Measurements from ENCODE around the gene HSPA14.
A peak's percentile ranks its signal among the peaks of the same experiment; 100 is the strongest.
"Not testable (repeated sequence)": the region's sequence is repeated elsewhere in the genome, so short reads cannot be mapped to it uniquely, and the experiment has no call there.

HSPA14 gene

DNA sequence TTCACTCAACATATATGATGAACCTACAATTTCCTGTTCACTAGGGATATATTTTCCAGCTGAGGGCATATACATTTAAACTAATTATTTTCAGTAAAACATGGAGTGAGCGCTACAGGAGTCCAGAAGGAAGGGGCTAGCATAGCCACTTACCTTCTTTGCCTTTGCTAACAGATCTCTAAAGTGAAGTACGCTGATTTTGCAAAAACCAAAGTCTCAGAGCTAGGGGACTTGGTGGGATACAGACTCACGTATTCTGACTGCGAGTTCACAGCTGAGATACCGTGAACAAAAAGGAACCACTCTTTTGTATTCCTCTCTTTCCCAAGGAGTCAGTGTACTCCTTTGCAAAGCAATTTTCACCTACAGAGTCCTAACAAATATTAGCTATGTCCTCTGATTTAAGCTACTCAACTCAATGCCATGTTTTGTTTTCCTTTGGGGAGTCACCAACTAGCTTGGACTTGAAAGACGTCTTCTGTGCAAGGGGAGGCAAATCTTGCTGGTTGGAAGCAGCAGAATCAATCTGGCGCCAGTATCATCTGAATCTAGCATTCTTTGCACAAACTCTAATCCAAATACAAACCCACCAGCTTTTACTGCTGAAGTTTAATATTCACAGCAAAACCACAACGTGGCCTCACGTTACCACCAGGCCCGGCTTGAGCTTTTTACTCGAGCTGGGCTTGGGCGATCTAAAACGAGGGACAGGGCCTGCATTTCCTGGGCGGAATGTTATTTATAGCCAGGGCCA lies 926 bp upstream of the HSPA14 start:
- no peak for DNase-seq

DNA sequence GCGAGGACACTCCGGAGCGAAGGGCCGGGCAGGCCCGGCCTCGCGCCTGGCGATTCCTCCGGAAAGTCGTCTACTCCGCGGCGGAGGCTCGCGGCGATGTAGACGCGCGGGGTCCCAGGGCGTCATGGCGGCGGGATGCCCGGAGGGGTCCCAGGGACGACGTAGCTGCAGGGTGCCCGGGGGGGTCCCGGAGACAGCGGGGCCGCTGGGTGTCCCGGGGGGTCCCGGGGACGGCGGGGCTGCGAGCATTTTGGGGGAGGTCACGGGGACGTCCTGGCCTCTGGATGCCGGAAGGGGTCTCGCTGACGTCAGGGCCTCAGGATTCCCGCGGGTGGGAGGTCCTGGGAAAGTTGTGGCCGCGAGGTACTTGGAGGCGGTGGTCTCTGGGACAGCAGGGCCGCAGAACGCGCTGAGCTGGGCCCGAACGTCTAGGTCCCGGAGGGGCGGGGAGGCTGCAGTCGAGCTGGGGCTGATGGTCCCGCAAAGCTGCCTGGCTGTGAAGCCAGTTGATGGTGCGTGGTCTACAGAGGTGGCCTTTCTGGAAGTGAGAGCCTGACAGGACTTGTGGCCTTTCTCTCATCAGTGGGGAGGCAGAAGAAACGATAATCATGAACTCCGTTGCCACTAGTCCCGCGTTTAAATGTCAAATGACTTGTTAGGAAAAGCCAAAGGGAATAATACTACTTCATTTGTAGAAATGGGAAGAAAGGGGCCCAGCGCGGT lies 637 bp downstream of the HSPA14 start:
- no peak for DNase-seq

DNA sequence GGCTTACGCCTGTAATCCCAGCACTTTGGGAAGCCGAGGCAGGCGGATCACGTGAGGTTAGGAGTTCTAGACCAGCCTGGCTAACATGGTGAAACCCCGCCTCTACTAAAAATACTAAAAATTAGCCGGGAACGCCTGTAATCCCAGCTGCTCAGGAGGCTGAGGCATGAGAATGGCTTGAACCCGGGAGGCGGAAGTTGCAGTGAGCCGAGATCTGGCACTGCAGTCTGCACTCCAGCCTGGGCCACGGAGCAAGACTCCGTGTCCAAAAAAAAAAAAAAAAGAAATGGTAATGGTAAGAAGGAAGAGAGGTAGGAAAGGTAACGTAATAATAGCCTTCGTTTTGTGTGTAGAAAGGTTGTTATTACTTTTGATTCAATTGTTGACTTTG lies 1.2 kb downstream of the HSPA14 start:
- no peak for DNase-seq

DNA sequence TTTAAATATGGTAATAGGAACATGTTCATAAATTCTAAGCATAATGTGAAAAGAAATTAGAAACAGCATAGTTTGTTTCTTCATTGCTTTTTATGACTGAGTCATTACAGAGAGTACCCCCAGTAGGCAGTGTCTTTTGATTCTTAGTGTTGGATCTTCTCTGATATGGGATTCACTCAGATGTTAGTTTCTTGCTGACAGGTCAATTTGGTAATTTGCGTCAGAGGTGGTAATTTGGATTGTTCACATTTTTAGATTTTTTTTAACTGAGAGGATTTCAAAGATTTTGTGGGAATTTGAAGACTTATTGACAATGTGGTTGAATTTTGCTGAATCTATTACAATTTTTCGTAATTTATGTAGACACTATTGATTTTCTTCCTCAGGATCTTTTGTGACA lies 2.1 kb downstream of the HSPA14 start:
- no peak for DNase-seq

DNA sequence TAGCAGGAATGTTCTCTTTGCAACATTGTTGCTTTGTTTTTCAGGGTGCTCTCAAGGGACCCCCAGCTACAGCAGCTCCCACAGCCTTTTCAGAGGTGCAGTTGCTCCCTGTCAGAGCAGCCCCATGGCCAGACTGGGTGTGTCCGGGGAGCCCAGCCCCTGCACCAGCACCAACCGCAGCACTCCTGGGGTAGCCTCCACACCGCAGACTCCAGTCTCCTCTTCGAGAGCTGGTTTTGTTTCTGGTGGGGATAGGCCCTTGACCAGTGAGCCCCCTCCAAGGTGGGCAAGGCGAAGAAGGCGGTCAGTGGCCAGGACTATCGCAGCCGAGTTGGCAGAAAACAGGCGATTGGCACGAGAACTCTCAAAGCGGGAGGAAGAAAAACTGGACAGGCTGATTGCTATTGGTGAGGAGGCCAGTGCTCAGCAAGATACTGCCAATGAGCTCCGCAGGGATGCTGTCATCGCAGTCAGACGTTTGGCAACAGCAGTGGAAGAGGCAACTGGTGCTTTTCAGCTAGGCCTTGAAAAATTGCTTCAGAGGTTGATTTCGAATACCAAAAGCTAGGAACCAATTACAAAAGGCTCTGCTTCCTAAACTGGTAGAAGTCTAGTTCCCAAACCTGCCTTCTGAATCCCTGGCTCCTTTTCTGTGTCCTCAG lies 5.4 kb downstream of the HSPA14 start:
- no peak for DNase-seq

DNA sequence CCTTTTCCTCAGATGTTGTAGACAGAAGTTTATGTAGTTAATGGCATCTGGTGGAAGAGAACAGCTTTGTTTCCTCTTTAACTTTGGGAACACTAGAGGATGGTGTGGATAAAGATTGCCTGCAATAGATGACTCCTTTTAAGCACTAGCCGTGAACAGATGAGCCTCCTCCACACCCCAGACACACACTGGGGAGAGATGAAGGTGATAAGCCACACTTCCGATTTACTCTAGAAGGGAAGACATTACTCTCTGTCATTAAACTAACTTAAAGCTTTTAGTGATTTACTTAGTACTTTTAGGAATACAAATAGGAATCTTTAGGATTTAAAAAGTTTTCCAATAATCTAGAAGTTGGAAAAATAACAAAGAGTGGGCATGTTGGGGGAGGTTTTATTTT lies 6.8 kb downstream of the HSPA14 start:
- no peak for DNase-seq

DNA sequence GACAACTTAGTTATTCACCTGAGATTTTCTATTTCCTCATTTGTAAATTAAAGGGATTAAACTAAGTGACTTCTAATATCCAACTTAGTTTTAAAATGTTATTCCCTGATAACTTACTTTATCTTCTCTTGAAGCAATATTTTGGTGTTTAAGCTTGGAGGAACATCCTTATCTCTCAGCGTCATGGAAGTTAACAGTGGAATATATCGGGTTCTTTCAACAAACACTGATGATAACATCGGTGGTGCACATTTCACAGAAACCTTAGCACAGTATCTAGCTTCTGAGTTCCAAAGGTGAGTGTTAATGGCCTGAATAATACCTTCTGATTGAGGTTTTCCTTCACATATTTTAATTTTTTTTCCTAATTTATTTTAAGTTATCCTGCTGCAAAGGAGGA lies 14.1 kb downstream of the HSPA14 start:
- no peak for DNase-seq

DNA sequence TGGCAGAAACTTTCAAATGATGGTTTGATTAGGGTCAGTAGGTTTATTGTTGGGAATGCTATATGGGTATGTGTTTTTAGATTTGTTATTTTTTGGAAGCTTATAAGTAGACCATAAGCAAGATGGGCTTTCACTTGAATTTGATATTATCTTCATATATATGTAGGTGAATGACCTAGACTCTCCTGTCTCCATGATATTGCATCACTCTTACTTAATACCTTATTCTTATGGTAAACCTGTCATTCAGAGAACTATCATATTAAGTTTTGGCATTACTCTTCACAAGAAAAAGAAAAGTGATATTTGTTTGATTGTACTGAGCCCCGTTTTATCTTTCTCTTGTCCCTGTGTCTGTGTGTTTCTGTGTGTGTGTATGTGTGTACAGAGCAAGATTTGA lies 17.3 kb downstream of the HSPA14 start:
- no peak for DNase-seq

DNA sequence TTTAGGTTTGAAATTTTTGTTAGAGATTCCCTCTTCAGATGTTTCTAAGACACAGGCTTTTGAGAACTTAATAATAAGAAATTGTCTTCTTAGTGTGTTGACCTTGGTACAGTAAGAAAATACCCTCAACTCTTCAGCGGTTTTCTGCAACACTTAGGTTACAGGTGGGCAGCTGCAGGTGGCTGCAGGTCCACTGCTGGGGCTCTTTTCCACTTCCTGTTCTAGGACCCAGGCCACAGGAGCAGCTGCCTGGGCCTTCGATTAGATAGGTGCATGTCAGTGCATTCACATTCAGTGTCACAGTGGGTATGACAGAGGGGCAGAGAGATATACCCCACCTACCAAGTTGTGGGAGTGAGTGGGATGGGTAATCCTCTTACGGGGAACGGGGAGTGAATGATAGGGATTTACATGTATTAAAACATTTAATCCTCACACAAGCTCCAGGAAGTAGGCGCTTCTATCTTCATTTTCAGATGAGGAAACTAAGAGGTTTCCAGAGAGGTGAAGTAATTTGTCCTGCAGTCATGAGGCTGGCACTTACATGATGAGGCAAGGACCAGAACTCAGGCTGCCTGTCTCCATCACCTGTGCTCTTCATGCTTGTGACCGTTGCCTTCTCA lies 20.3 kb downstream of the HSPA14 start:
- no peak for DNase-seq

DNA sequence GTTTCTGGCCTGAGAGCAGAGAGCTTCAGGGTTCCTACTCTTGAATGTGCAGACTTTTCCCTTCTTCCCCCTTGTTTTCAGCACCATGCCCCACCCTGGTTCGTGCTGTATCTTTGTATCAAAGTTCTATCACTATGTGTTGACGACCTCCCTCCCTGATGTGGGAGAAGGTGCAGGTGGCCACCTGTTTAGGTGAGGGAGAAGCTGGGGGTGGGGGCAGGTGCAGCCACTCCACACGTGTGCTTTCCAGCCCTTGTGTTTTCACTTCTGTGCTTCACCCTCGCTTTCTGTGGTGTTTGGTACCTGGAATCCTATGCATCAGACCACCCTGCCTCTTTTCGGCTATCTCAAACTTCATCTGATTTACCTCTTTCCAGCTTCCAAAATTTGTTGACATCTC lies 20.9 kb downstream of the HSPA14 start:
- no peak for DNase-seq

DNA sequence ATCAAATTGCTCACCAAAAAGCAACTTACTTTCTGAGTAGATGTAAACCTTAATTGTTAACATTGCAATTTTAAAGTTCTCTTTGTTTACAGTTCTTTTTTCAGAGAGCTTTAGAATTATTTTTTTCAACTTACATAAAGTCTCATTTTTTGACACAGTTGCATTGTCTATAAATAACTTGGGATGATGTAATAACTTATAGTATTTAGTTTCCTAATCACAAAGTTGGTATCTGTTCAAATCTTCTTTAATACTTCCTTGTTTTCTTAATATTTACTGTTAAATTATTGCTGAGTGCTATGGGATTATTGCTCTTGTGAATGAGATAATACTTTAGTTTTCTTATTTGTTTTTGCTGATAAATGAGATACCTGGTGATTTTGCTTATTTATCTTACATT lies 21.7 kb downstream of the HSPA14 start:
- no peak for DNase-seq

DNA sequence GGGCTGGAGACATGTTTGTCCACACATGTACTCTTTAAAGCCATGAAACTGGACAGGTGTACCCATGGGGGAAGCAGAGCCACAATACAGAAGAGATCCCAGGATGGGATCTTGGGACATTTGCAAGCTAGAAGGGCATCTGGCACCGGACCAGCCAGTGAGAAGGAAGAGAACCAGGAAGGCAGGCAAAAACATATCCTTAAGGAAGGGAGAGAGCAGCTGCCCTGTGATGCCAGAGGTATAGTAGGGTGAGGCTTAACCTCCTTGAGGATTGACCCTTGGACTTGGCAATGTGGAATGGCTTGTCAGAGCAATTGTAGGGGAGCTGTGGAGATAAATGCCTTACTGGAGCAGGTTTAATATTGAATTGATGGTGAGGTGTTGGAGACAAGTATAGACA lies 22.7 kb downstream of the HSPA14 start:
- DNase-seq, result no peak

DNA sequence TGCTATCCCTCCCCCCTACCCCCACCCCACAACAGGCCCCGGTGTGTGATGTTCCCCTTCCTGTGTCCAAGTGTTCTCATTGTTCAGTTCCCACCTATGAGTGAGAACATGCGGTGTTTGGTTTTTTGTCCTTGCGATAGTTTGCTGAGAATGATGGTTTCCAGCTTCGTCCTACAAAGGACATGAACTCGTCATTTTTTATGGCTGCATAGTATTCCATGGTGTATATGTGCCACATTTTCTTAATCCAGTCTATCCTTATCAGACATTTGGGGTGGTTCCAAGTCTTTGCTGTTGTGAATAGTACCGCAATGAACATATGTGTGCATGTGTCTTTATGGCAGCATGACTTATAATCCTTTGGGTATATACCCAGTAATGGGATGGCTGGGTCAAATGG lies 26.4 kb downstream of the HSPA14 start:
- not testable (repeated sequence) for DNase-seq

DNA sequence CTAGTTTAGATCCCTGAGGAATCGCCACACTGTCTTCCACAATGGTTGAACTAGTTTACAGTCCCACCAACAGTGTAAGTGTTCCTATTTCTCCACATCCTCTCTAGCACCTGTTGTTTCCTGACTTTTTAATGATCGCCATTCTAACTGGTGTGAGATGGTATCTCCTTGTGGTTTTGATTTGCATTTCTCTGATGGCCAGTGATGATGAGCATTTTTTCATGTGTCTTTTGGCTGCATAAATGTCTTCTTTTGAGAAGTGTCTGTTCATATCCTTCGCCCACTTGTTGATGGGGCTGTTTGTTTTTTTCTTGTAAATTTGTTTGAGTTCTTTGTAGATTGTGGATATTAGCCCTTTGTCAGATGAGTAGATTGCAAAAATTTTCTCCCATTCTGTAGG lies 26.8 kb downstream of the HSPA14 start:
- not testable (repeated sequence) for DNase-seq

DNA sequence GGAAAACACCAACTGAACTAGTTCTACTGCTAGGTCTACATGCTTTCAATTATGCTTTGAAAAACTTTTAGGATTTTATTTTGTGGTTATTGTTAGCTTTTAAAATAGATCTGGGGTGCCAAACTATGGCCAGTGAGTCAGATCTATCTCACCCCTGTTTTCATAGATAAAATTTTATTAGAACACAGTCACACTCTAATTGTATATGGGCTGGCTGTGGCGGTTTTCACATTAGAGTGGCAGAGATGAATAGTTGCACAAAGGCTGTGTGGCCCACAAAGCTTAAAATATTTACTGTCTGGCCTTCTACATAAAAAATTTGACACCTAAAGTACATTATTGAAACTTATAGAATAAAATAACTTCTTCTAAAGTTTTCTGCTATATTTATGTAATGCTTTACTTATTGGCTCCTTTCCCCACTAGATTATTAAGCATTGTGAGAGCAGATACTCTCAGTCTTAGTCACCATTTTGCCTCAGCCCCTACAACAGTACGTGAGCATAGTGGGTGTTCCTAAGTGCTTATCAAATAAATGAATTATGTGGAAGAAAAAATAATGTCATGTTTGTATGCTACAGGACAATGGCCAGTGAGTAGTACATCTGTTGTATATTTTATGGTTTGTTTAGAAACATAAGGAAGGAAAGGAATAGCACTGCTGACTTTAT lies 35.1 kb downstream of the HSPA14 start:
- peak; percentile 65 for DNase-seq

DNA sequence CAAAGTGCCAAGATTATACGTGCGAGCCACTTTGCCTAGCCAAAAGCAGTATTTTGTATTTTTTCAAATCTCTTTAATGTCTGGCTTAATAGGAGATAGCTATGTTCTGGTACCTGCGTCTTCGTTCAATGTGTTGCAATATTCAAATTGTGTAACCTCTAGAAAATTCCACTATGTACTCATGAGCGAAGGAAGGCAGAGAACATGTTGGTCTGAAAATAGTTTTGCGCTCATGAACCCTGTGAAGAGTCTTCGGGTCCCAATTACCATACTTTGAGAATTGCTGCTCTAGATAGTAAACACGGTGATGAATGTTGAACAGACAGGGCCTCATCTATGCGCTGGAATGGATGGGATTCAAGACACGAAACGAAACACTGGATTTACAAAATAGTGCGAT lies 37.8 kb downstream of the HSPA14 start:
- DNase-seq, result no peak

DNA sequence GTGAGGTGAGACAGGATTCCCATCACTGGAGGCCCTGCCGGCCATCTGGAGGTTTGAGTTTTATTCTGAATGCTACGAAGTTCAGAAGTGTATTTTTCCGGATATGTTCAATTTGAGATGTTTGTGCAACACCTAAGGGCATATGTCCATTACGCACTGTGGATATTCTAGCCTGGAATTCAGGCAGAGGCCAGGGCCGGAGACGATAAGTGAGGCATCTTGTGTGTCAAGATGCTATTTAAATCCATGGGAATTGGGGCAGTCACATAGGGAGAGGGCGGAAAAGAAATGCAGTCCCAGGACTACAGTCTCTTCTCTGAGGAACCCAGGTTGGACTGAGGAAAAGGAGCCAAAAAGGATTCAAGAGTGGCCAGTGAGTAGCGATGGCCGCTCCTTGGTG lies 38.7 kb downstream of the HSPA14 start:
- DNase-seq, result no peak

DNA sequence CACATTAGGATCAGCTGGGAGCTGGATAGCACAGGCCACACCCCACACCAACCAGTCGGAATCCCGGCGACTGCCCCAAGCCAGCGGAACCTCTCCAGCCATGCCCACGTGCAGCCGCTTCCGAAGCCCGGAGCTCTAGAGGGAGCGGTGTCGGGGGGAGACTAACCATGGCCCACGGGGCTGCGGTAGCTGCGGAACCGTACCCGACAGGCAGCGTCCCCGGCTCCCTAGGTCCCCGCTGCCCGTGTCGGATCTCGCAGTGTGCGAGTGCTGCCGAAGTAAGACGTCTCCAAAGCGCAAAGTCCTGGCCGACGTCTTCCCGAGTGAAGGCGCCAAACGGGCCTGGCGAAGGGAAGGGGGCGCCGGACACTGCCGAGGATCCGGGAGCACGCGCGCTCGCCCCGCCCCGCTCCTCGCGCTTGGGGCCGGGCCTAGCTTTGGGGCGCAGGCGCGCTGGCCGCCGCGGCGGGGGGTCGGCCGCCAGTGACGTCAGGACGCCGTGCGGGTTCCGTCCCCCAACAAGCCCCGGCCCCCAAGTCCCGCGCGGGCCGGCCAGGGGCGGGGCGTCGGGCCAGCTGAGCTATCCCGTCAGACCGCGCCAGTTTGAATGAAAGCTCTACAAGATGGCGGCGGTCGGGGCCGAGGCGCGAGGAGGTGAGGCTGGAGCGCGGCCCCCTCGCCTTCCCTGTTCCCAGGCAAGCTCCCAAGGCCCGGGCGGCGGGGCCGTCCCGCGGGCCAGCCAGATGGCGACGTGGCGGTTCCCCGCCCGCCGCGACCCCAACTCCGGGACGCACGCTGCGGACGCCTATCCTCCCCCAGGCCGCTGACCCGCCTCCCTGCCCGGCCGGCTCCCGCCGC lies 40.4 kb downstream of the HSPA14 start, which contains the start of gene SUV39H2:
TSS of gene SUV39H2 (plus strand) at position 601 of the 858 bp plus-strand sequence. CDS start at position 624, 23 bp downstream.
- DNase-seq, result peak; percentile 96

DNA sequence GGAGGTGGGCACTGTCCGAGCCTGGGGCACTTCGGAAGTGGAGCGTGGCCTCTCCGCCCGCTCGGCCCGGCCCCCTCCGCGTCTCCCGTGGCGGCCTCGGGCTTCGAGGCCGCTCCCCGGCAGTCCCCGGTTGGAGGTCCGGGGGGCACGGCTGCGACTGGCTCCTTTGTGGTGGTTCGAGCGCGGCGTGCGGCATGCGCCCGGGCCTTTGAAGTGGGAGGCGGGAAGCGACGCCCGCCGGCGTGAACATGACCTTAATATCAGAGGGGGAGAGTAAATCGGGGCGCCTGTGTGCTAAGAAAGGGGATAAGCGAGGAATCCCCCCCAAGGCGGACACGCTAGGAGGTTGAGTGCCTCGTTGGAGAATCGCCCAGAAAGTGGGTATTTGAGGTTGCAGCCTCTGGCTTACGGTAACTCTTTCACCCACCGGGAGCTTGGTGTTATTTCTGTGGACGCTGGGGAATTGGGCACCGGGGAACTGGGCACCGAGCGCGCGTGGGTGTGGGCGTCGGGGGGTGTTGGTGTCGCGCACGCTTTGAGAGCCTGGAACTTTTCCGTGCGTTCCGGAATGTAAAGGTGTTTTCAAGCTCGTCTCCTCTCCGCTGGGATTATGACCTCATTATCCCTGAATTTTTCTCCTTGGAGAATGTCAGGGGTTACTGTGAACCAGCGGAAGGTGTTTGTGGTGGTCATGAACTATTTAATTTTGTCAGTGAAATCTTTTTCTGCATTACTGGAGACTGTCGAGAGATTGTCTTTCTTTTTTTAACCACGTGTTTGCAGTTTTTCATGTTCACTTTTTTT lies 41.2 kb downstream of the HSPA14 start:
- DNase-seq, result peak; percentile 23

DNA sequence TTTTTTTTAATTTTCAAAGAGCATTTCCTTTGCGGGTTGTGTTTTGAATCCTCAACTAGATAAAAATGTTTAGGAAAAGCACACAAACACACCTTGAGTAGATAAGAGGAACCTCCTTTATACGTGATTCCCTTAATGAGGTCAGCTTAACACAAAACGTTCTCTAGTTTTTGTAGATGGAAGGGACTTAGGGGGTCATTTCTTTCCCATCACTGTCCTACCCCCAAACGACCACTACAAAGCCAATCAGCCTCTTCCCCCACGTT lies 41.8 kb downstream of the HSPA14 start:
- no peak for DNase-seq

DNA sequence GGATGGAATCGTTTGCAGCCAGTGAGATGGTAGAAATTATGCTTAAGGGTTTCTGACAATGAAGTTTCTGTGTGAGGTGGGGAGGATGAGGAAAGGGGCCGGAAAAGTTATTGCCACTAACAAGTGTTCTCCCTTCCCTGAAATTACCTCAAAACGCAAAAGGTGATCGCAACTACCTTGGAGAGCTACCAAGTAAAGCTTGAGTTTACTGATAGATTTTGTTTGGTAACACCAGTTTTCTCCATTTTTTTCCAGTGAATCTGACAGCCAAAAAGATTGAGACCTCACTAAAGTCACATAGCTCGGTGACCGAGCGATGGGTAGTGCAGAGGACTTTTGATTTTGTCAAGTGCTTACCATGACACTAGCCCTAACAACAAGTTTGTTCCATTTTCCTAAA lies 42.1 kb downstream of the HSPA14 start:
- DNase-seq, result no peak
